ENCODE measurements around the gene NR4A2.

- TF ChIP-seq CTCF (IDR thresholded peaks at IDR 0.05) (no peak), POLR2A (IDR thresholded peaks at IDR 0.05) (peak; percentile 86)
Observed at GRCh38 chr2:156341452-156342253, 9.1 kb upstream of the NR4A2 start.
